ENCODE measurements around the gene SMARCA1. TPM values are rescaled to one million over a fixed set of nuclear protein-coding genes. Genes with fewer than 3 reads are reported as not detected.

The SMARCA1 gene
- total RNA-seq, 2 donors from 2014 or later = 17.6 to 25.4 TPM

GRCh38 chrX:129480889-129481288 lies 42.4 kb downstream of the SMARCA1 start:
- WGBS, 2 donors = 93 to 97% methylated on average over 6 of the region's 6 CpGs
- no peaks in the 10 kb centered on the region for H3K27me3 ChIP-seq
- H3K4me3 ChIP-seq = no peak overlapping the region
- H3K27ac ChIP-seq = no peak overlapping the region
- H3K4me1 ChIP-seq = no peaks in the 10 kb centered on the region
- H3K9me3 ChIP-seq = no peaks in the 10 kb centered on the region
- intact Hi-C loops (cut with DNase I) = no loop called here
- DNase-seq = no peak
- TF ChIP-seq CTCF (IDR thresholded peaks at IDR 0.05) (no peak), POLR2A (IDR thresholded peaks at IDR 0.05) (no peak)
- ATAC-seq = no peak
- H3K36me3 ChIP-seq (replicated peaks in 1 of 2; ENCODE audit: insufficient read depth in 1 of 2, low read depth in 2 of 2) = no peaks in the 10 kb centered on the region

GRCh38 chrX:129478516-129478915 lies 44.8 kb downstream of the SMARCA1 start:
- Histone ChIP-seq H3K4me3 (no peak overlapping the region), H3K36me3 (replicated peaks in 1 of 2; ENCODE audit: insufficient read depth in 1 of 2, low read depth in 2 of 2) (no peaks in the 10 kb centered on the region), H3K27ac (no peak overlapping the region), H3K27me3 (no peaks in the 10 kb centered on the region), H3K9me3 (no peaks in the 10 kb centered on the region), H3K4me1 (no peaks in the 10 kb centered on the region)
- WGBS, 2 donors = 92% methylated on average over 4 of the region's 4 CpGs
- DNase-seq (no peak), ATAC-seq (no peak)
- intact Hi-C loops (cut with DNase I) = no loop called here
- TF ChIP-seq CTCF (IDR thresholded peaks at IDR 0.05) = no peak
- TF ChIP-seq POLR2A (IDR thresholded peaks at IDR 0.05) = no peak

GRCh38 chrX:129472116-129472515 lies 51.2 kb downstream of the SMARCA1 start:
- TF ChIP-seq CTCF (IDR thresholded peaks at IDR 0.05) (no peak), POLR2A (IDR thresholded peaks at IDR 0.05) (no peak)
- 90 to 100% methylated on average over 1 of the region's 1 CpG for WGBS, 2 donors
- Histone ChIP-seq H3K27ac (no peak overlapping the region), H3K4me3 (no peak overlapping the region), H3K4me1 (no peaks in the 10 kb centered on the region), H3K27me3 (no peaks in the 10 kb centered on the region), H3K9me3 (no peaks in the 10 kb centered on the region), H3K36me3 (replicated peaks in 1 of 2; ENCODE audit: insufficient read depth in 1 of 2, low read depth in 2 of 2) (no peaks in the 10 kb centered on the region)
- DNase-seq = no peak
- intact Hi-C loops (cut with DNase I) = no loop called here
- ATAC-seq = no peak

GRCh38 chrX:129462707-129463106 lies 60.6 kb downstream of the SMARCA1 start:
- no peak for TF ChIP-seq POLR2A (IDR thresholded peaks at IDR 0.05)
- no peak for TF ChIP-seq CTCF (IDR thresholded peaks at IDR 0.05)

GRCh38 chrX:129461801-129462456 lies 61.4 kb downstream of the SMARCA1 start:
- no peak for TF ChIP-seq POLR2A (IDR thresholded peaks at IDR 0.05)
- no peak for TF ChIP-seq CTCF (IDR thresholded peaks at IDR 0.05)
- WGBS, 2 donors = 78 to 82% methylated on average over 3 of the region's 3 CpGs
- Histone ChIP-seq H3K9me3 (no peaks in the 10 kb centered on the region), H3K36me3 (replicated peaks in 1 of 2; ENCODE audit: insufficient read depth in 1 of 2, low read depth in 2 of 2) (no peaks in the 10 kb centered on the region), H3K27me3 (no peaks in the 10 kb centered on the region), H3K4me1 (no peaks in the 10 kb centered on the region), H3K4me3 (no peak overlapping the region), H3K27ac (no peak overlapping the region)
- intact Hi-C loops (cut with DNase I) = no loop called here
- ATAC-seq (no peak), DNase-seq (no peak)

More at GRCh38 chrX:129462707-129463106, 60.6 kb downstream of the SMARCA1 start:
- Histone ChIP-seq H3K36me3 (replicated peaks in 1 of 2; ENCODE audit: insufficient read depth in 1 of 2, low read depth in 2 of 2) (no peaks in the 10 kb centered on the region), H3K4me1 (no peaks in the 10 kb centered on the region), H3K9me3 (no peaks in the 10 kb centered on the region), H3K4me3 (no peak overlapping the region), H3K27ac (no peak overlapping the region), H3K27me3 (no peaks in the 10 kb centered on the region)
- ATAC-seq = no peak
- 64 to 75% methylated on average over 3 of the region's 3 CpGs for WGBS, 2 donors
- DNase-seq = no peak
- intact Hi-C loops (cut with DNase I) = no loop called here
